Gastroesophageal sphincter (tissue), 4 donors: ENCODE measurements around the gene PTGDS. TPM values are rescaled to one million over a fixed set of nuclear protein-coding genes. Genes with fewer than 3 reads are reported as not detected.
A peak's percentile ranks its signal among the peaks of the same experiment; 100 is the strongest.

Experiments
- ATAC-seq: fragments of 150-250 bp; one replicate; pipeline ENCODE4 v1.9.1; 2016; ENCODE audit warnings: mild to moderate bottlenecking, moderate library complexity
- H3K27ac ChIP-seq, 4 donors: fragments of 200-600 bp; sonication (generic) in 3 of 4; 1 replicate in 3 of 4; 2 replicates in 1 of 4; pipeline ENCODE4 v1.5.1; 2016 to 2019
- H3K27me3 ChIP-seq: fragments of 200-600 bp; sonication (generic); one replicate; pipeline ENCODE4 v1.5.1; 2019
- H3K36me3 ChIP-seq, 2 donors: fragments of 200-600 bp; sonication (generic); one replicate each; pipeline ENCODE4 v1.5.1; 2019; ENCODE audit warnings: control low read depth in 1 of 2
- H3K4me1 ChIP-seq, 3 donors: fragments of 200-600 bp; sonication (generic); 1 replicate in 2 of 3; 2 replicates in 1 of 3; pipeline ENCODE4 v1.5.1; 2016 to 2019; ENCODE audit warnings: control low read depth in 2 of 3
- H3K4me3 ChIP-seq, 2 donors: fragments of 200-600 bp; sonication (generic); one replicate each; pipeline ENCODE4 v1.5.1; 2019; ENCODE audit warnings: mild to moderate bottlenecking in 1 of 2, moderate library complexity in 1 of 2
- H3K9me3 ChIP-seq, 3 donors: fragments of 200-600 bp; sonication (generic); one replicate each; pipeline ENCODE4 v1.5.1; 2017 to 2019; ENCODE audit warnings: control low read depth in 2 of 3
- EP300 ChIP-seq: sonication (generic); formaldehyde crosslinking; IDR thresholded peaks from one replicate; pipeline ENCODE4 v1.6.1; 2017; ENCODE audit warnings: antibody characterized with exemption, mild to moderate bottlenecking
- POLR2A ChIP-seq, 2 donors: fragments of 450-650 bp; IDR thresholded peaks; one replicate each; pipeline ENCODE4 v1.6.1; 2017; ENCODE audit warnings: antibody characterized with exemption in 2 of 2, mild to moderate bottlenecking in 2 of 2, moderate library complexity in 1 of 2
- POLR2AphosphoS5 ChIP-seq: sonication (generic); formaldehyde crosslinking; IDR thresholded peaks from one replicate; pipeline ENCODE4 v1.6.1; 2017; ENCODE audit warnings: antibody characterized with exemption
- WGBS, 2 donors: methylation state at CpG; one replicate each; pipeline ENCODE4 v1.1.5; 2018; ENCODE audit warnings: low coverage in 1 of 2; 5-methylcytosine and 5-hydroxymethylcytosine counted together
- total RNA-seq, 4 donors: library from RNA; depleted of rRNA; stranded (reverse); fragments of >200 nt; gene quantifications; one replicate each; pipeline ENCODE4 v1.1.0, GENCODE V29; 2016
- TF ChIP-seq, protein P1 (sequence below), 4 experiments: fragments of 200-600 bp in 2 of 4; fragments of 450-650 bp in 2 of 4; sonication (generic) in 1 of 4; IDR thresholded peaks; one replicate each; pipeline ENCODE4 v1.5.1; 2017 to 2019; ENCODE audit warnings: antibody characterized with exemption in 4 of 4, mild to moderate bottlenecking in 2 of 4, moderate library complexity in 2 of 4

PTGDS gene
- total RNA-seq, 4 donors from 2014 or later, result 7.4 to 132 (median 29.7) TPM

- H3K36me3 ChIP-seq, result peaks cover 0 to 18% of the 10 kb centered on the region in 2 donors
- peaks cover 0 to 44% (median 17%) of the 10 kb centered on the region in 3 donors for H3K4me1 ChIP-seq
- peaks cover 43% of the 10 kb centered on the region for H3K27me3 ChIP-seq
- WGBS, 2 donors, result 68 to 73% methylated on average over 6 of the region's 10 CpGs
- no peak overlapping the region for H3K27ac ChIP-seq
- no peak overlapping the region for H3K4me3 ChIP-seq
- no peaks in the 10 kb centered on the region for H3K9me3 ChIP-seq
- no peak for ATAC-seq
- TF ChIP-seq, protein P1, sequence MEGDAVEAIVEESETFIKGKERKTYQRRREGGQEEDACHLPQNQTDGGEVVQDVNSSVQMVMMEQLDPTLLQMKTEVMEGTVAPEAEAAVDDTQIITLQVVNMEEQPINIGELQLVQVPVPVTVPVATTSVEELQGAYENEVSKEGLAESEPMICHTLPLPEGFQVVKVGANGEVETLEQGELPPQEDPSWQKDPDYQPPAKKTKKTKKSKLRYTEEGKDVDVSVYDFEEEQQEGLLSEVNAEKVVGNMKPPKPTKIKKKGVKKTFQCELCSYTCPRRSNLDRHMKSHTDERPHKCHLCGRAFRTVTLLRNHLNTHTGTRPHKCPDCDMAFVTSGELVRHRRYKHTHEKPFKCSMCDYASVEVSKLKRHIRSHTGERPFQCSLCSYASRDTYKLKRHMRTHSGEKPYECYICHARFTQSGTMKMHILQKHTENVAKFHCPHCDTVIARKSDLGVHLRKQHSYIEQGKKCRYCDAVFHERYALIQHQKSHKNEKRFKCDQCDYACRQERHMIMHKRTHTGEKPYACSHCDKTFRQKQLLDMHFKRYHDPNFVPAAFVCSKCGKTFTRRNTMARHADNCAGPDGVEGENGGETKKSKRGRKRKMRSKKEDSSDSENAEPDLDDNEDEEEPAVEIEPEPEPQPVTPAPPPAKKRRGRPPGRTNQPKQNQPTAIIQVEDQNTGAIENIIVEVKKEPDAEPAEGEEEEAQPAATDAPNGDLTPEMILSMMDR (IDR thresholded peaks at IDR 0.05), result no peak
- TF ChIP-seq POLR2A (IDR thresholded peaks at IDR 0.05) (no peak), POLR2AphosphoS5 (no peak), EP300 (no peak)
Observed at GRCh38 chr9:136990242-136990911, 13.1 kb downstream of the PTGDS start.

DNA sequence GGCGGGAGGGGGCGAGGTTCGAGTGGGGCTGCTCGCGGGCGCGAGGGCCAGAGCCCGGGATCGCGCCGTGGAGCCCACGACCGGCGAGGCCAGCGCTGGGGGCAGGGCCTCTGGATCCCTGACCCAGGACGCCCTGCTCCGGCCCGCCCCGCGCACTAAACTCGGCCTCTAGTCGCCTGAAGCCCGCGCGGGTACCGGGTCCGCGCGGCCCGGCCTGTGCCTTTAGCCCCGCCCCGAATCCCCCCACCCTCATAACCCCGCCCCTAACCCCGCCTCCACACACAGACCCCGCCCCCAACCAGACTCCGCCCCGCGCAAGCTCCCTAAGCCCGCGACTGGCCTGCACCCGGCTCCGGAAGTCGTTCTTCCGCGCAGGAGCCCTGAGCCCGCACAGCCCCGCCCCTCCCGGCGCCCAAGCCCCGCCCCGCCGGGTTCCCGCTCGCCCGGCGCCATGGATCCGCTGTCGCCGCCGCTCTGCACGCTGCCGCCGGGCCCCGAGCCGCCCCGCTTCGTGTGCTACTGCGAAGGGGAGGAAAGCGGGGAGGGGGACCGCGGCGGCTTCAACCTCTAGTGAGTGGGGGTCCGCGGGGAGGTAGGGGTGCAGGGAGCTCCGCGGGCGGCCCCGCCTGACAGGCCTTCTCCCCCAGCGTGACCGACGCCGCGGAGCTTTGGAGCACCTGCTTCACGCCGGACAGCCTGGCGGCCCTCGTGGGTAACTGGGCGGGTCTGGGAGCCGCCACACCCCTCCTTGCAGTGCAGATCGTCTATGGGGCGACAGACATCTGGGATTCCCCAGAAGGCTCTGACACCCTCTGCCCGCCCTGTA is 14.9 kb downstream of the PTGDS start, which contains the start of gene PAXX:
Gene PAXX (plus strand): TSS at position 430 of the 826 bp plus-strand sequence. CDS start 22 bp downstream, at position 452.
- H3K27ac ChIP-seq, result peak within 1 kb of the TSS; percentile 43 to 96 (median 92)
- H3K9me3 ChIP-seq, result no peaks in the 10 kb centered on the region
- no peak for TF ChIP-seq POLR2AphosphoS5
- TF ChIP-seq POLR2A (IDR thresholded peaks at IDR 0.05), result peak in 1 of 2 donors; percentile 19
- TF ChIP-seq, protein P1 (IDR thresholded peaks at IDR 0.05), result peak in 2 of 4 experiments; percentile 4 to 12
- TF ChIP-seq EP300, result no peak
- peak within 1 kb of the TSS; percentile 67 to 80 for H3K4me3 ChIP-seq
- H3K36me3 ChIP-seq, result peaks cover 0 to 18% of the 10 kb centered on the region in 2 donors
- peaks cover 0 to 53% (median 31%) of the 10 kb centered on the region in 3 donors for H3K4me1 ChIP-seq
- peak; percentile 95 for ATAC-seq
- WGBS, 2 donors, result 0% methylated on average over 4 of the region's 92 CpGs; no CpG with 5 or more reads in 1 of the 2 donors
- H3K27me3 ChIP-seq, result peaks cover 43% of the 10 kb centered on the region

DNA sequence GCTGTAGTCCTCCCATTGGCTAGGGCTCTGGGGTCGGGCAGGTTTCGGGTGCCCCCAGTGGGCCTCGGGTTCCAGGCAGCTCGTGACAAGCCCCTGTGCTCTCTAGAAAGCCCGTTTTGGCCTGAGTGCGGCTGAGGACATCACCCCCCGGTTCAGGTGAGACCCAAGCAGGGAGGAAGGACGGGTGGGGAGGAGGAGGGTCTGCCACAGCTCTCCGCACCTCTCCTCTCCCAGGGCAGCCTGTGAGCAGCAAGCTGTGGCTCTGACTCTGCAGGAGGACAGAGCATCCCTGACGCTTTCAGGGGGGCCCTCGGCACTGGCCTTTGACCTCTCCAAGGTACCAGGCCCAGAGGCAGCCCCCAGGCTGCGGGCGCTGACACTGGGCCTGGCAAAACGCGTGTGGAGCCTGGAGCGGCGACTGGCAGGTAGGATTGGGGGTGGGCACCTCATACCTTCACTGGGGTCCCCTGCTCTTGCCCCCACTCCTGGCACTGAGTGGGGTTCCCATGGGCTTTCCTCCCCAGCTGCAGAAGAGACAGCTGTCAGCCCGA is 15.6 kb downstream of the PTGDS start:
- WGBS, 2 donors, result 70% methylated on average over 2 of the region's 18 CpGs; no CpG with 5 or more reads in 1 of the 2 donors
- ATAC-seq, result no peak
- Histone ChIP-seq H3K27ac (peak overlapping the region in 3 of 4 donors; percentile 90 to 96 (median 95)), H3K4me3 (peak overlapping the region; percentile 67 to 80), H3K27me3 (peaks cover 47% of the 10 kb centered on the region), H3K4me1 (peaks cover 0 to 53% (median 31%) of the 10 kb centered on the region in 3 donors), H3K36me3 (peaks cover 0 to 18% of the 10 kb centered on the region in 2 donors), H3K9me3 (no peaks in the 10 kb centered on the region)
- TF ChIP-seq EP300 (no peak), POLR2A (IDR thresholded peaks at IDR 0.05) (no peak), POLR2AphosphoS5 (no peak)
- TF ChIP-seq, protein P1 (IDR thresholded peaks at IDR 0.05), result no peak

- Histone ChIP-seq H3K27ac (no peak overlapping the region), H3K36me3 (peaks cover 0 to 18% of the 10 kb centered on the region in 2 donors), H3K4me1 (peaks cover 0 to 53% (median 31%) of the 10 kb centered on the region in 3 donors), H3K27me3 (peaks cover 54% of the 10 kb centered on the region), H3K9me3 (no peaks in the 10 kb centered on the region), H3K4me3 (peak overlapping the region in 1 of 2 donors; percentile 28)
- no CpG with 5 or more reads among the region's 54 CpGs for WGBS, 2 donors
- TF ChIP-seq POLR2A (IDR thresholded peaks at IDR 0.05) (no peak), EP300 (no peak), POLR2AphosphoS5 (no peak)
- TF ChIP-seq, protein P1 (IDR thresholded peaks at IDR 0.05), result no peak
- no peak for ATAC-seq
Observed at GRCh38 chr9:136994180-136994887, 17.0 kb downstream of the PTGDS start.
